ENCODE measurements around the gene KIFC1.

DNA sequence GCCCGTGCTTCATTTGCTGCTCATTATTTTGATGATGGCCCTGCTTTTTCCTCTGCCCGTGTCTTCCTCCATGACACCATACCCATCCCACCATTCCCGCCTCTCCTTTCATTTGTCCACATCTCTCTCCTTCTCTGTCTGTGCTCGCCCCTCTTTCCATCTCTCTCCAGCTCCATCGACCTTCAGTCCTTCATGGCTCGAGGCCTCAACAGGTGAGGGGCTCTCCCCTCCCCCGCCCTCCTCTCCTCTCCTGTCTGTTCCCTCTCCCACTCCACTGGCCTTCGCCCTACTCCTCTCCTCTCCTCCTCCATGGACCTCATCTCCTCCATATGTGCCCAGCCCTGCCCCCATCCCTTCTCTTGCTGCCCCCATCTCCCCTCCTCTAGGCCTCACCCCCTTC lies 50.7 kb downstream of the KIFC1 start:
- TF ChIP-seq, protein P1, sequence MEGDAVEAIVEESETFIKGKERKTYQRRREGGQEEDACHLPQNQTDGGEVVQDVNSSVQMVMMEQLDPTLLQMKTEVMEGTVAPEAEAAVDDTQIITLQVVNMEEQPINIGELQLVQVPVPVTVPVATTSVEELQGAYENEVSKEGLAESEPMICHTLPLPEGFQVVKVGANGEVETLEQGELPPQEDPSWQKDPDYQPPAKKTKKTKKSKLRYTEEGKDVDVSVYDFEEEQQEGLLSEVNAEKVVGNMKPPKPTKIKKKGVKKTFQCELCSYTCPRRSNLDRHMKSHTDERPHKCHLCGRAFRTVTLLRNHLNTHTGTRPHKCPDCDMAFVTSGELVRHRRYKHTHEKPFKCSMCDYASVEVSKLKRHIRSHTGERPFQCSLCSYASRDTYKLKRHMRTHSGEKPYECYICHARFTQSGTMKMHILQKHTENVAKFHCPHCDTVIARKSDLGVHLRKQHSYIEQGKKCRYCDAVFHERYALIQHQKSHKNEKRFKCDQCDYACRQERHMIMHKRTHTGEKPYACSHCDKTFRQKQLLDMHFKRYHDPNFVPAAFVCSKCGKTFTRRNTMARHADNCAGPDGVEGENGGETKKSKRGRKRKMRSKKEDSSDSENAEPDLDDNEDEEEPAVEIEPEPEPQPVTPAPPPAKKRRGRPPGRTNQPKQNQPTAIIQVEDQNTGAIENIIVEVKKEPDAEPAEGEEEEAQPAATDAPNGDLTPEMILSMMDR (conservative IDR thresholded peaks at IDR 0.05), result no peak
- no peak for TF ChIP-seq ZFX (IDR thresholded peaks at IDR 0.05)
